Measurements from ENCODE around the gene MYPOP. TPM values are rescaled to one million over a fixed set of nuclear protein-coding genes. Genes with fewer than 3 reads are reported as not detected.

The MYPOP gene
- total RNA-seq, 1 donor from 2014 or later = 9.0 TPM

GRCh38 chr19:45919678-45920077, 17.3 kb upstream of the MYPOP start:
- Mint-ChIP-seq H3K4me1 (ENCODE audit: unreplicated experiment) (peaks cover 14% of the 10 kb centered on the region), H3K4me3 (ENCODE audit: unreplicated experiment) (no peak overlapping the region), H3K36me3 (ENCODE audit: low read depth, unreplicated experiment) (no peaks in the 10 kb centered on the region), H3K27ac (ENCODE audit: unreplicated experiment) (no peak overlapping the region), H3K9me3 (ENCODE audit: unreplicated experiment) (no peaks in the 10 kb centered on the region), H3K27me3 (ENCODE audit: unreplicated experiment) (no peaks in the 10 kb centered on the region)
- DNase-seq (ENCODE audit: low spot score) = no peak
- TF ChIP-seq CTCF (IDR thresholded peaks at IDR 0.05; ENCODE audit: unreplicated experiment) = no peak

DNA sequence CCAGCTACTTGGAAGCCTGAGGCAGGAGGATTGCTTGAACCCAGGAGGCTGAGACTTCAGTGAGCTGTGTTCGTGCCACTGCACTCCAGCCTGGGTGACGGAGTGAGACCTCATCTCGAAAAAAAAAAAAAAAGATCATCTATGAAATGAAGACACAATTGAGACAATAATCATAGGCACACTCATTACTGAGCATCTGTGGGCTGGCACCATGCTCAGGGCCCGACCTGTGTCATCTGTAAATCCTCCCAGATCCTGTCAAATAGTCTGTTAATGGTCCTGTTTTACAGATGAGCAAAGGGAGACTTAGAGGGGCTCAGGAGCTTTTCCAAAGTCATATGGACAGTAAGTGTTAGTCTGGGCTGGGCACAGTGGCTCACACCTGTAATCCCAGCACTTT, 16.3 kb upstream of the MYPOP start:
- Mint-ChIP-seq H3K27me3 (ENCODE audit: unreplicated experiment) (no peaks in the 10 kb centered on the region), H3K4me3 (ENCODE audit: unreplicated experiment) (no peak overlapping the region), H3K36me3 (ENCODE audit: low read depth, unreplicated experiment) (no peaks in the 10 kb centered on the region), H3K27ac (ENCODE audit: unreplicated experiment) (no peak overlapping the region), H3K9me3 (ENCODE audit: unreplicated experiment) (no peaks in the 10 kb centered on the region), H3K4me1 (ENCODE audit: unreplicated experiment) (peaks cover 14% of the 10 kb centered on the region)
- no peak for TF ChIP-seq CTCF (IDR thresholded peaks at IDR 0.05; ENCODE audit: unreplicated experiment)
- no peak for DNase-seq (ENCODE audit: low spot score)

- Mint-ChIP-seq H3K27me3 (ENCODE audit: unreplicated experiment) (no peaks in the 10 kb centered on the region), H3K4me3 (ENCODE audit: unreplicated experiment) (no peak overlapping the region), H3K27ac (ENCODE audit: unreplicated experiment) (no peak overlapping the region), H3K4me1 (ENCODE audit: unreplicated experiment) (peaks cover 14% of the 10 kb centered on the region), H3K9me3 (ENCODE audit: unreplicated experiment) (no peaks in the 10 kb centered on the region), H3K36me3 (ENCODE audit: low read depth, unreplicated experiment) (no peaks in the 10 kb centered on the region)
- no peak for DNase-seq (ENCODE audit: low spot score)
- no peak for TF ChIP-seq CTCF (IDR thresholded peaks at IDR 0.05; ENCODE audit: unreplicated experiment)
Observed at GRCh38 chr19:45917421-45918091, 15.1 kb upstream of the MYPOP start.

GRCh38 chr19:45913874-45914830, 11.7 kb upstream of the MYPOP start, which contains the start of gene NANOS2:
Gene NANOS2, minus strand, starts transcription at chr19:45914778. Its CDS starts 85 bp downstream, at chr19:45914693.
- H3K36me3 Mint-ChIP-seq (ENCODE audit: low read depth, unreplicated experiment) = no peaks in the 10 kb centered on the region
- no peaks in the 10 kb centered on the region for H3K27me3 Mint-ChIP-seq (ENCODE audit: unreplicated experiment)
- H3K4me1 Mint-ChIP-seq (ENCODE audit: unreplicated experiment) = peaks cover 3% of the 10 kb centered on the region
- no peak for TF ChIP-seq CTCF (IDR thresholded peaks at IDR 0.05; ENCODE audit: unreplicated experiment)
- no peak within 1 kb of the TSS for H3K4me3 Mint-ChIP-seq (ENCODE audit: unreplicated experiment)
- H3K9me3 Mint-ChIP-seq (ENCODE audit: unreplicated experiment) = no peaks in the 10 kb centered on the region
- H3K27ac Mint-ChIP-seq (ENCODE audit: unreplicated experiment) = no peak within 1 kb of the TSS
- peak; percentile 68 for DNase-seq (ENCODE audit: low spot score)
